Rectal smooth muscle tissue (tissue), 1 donor: ENCODE measurements around the gene WLS.

Experiments
- H3K27ac ChIP-seq: one replicate; pipeline ENCODE4 v1.7.0; 2013; ENCODE audit warnings: low read depth, low read length, inconsistent platforms
- H3K27me3 ChIP-seq: one replicate; pipeline ENCODE4 v1.7.0; 2013; ENCODE audit warnings: low read length; ENCODE audit not compliant: control insufficient read depth, insufficient read depth
- H3K36me3 ChIP-seq: one replicate; pipeline ENCODE4 v1.7.0; 2013; ENCODE audit warnings: low read length; ENCODE audit not compliant: control insufficient read depth, insufficient read depth
- H3K4me1 ChIP-seq: one replicate; pipeline ENCODE4 v1.7.0; 2013; ENCODE audit warnings: low read length; ENCODE audit not compliant: control insufficient read depth, insufficient read depth
- H3K4me3 ChIP-seq: one replicate; pipeline ENCODE4 v1.7.0; 2013; ENCODE audit warnings: low read length
- H3K9ac ChIP-seq: one replicate; pipeline ENCODE4 v1.7.0; 2013; ENCODE audit warnings: low read length

The WLS gene

DNA sequence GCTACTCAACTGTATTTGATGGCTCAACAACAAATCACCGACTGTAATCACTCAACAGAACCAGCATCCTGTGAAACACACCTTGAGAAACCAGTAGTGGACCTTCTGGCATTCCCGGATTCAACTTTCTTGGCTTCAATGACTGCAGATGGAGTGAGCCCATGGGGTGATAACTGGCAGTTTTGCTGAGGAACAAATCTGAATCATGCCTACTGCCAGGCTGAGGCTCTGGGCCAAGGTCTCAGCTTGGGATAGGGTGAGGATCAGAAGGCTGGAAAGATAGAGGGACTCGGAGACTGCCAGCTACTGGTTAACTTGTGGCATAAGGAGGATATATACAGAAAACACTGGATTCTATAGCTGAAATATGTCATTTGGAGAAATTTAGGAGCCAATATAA lies 118.4 kb downstream of the WLS start:
- H3K27ac ChIP-seq = no peak overlapping the region
- no peaks in the 10 kb centered on the region for H3K27me3 ChIP-seq
- H3K4me3 ChIP-seq = no peak overlapping the region
- no peak overlapping the region for H3K9ac ChIP-seq
- H3K36me3 ChIP-seq = no peaks in the 10 kb centered on the region
- H3K4me1 ChIP-seq = peaks cover 15% of the 10 kb centered on the region

- Histone ChIP-seq H3K27me3 (no peaks in the 10 kb centered on the region), H3K4me1 (peaks cover 15% of the 10 kb centered on the region), H3K27ac (no peak overlapping the region), H3K9ac (no peak overlapping the region), H3K36me3 (no peaks in the 10 kb centered on the region), H3K4me3 (no peak overlapping the region)
These were observed 119.5 kb downstream of the WLS start for GRCh38 chr1:68112835-68113243.

- H3K4me3 ChIP-seq = no peak overlapping the region
These were observed 120.5 kb downstream of the WLS start for GRCh38 chr1:68111519-68112436.

GRCh38 chr1:68107771-68108170 lies 124.6 kb downstream of the WLS start:
- Histone ChIP-seq H3K36me3 (no peaks in the 10 kb centered on the region), H3K27me3 (no peaks in the 10 kb centered on the region), H3K9ac (no peak overlapping the region), H3K4me3 (no peak overlapping the region), H3K4me1 (peaks cover 11% of the 10 kb centered on the region), H3K27ac (no peak overlapping the region)

More at GRCh38 chr1:68111519-68112436, 120.5 kb downstream of the WLS start:
- Histone ChIP-seq H3K27ac (no peak overlapping the region), H3K36me3 (no peaks in the 10 kb centered on the region), H3K4me1 (peaks cover 12% of the 10 kb centered on the region), H3K27me3 (no peaks in the 10 kb centered on the region), H3K9ac (no peak overlapping the region)

- Histone ChIP-seq H3K27me3 (no peaks in the 10 kb centered on the region), H3K27ac (no peak overlapping the region), H3K36me3 (no peaks in the 10 kb centered on the region)
These were observed 128.3 kb downstream of the WLS start for GRCh38 chr1:68103884-68104554.

GRCh38 chr1:68103011-68103545 lies 129.2 kb downstream of the WLS start:
- Histone ChIP-seq H3K9ac (no peak overlapping the region), H3K4me3 (no peak overlapping the region), H3K27me3 (no peaks in the 10 kb centered on the region), H3K27ac (no peak overlapping the region), H3K36me3 (no peaks in the 10 kb centered on the region), H3K4me1 (no peaks in the 10 kb centered on the region)

More at GRCh38 chr1:68103884-68104554, 128.3 kb downstream of the WLS start:
- H3K4me3 ChIP-seq = no peak overlapping the region
- H3K4me1 ChIP-seq = no peaks in the 10 kb centered on the region
- no peak overlapping the region for H3K9ac ChIP-seq

- Histone ChIP-seq H3K4me3 (no peak overlapping the region), H3K9ac (no peak overlapping the region), H3K27ac (no peak overlapping the region), H3K4me1 (no peaks in the 10 kb centered on the region), H3K27me3 (no peaks in the 10 kb centered on the region), H3K36me3 (no peaks in the 10 kb centered on the region)
These were observed 130.5 kb downstream of the WLS start for GRCh38 chr1:68101829-68102228.

DNA sequence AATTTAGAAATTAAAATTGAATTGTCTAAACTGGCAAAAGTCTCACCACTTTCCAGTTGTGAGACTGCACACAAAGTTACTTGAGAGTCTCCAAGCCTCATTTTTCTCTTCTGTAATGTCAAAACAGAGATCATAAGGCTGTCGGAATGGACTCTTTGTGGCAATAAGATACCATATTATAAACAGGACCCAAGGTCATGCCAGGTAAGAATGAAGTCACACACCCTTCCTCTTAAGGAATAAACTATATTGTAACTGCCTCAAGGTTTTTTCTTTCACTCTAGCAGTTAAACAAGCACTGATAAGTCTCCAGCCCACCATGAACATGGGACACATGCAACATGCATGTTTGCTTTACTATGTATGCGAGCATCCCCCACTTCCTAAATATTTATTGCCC lies 131.8 kb downstream of the WLS start:
- Histone ChIP-seq H3K27me3 (no peaks in the 10 kb centered on the region), H3K36me3 (no peaks in the 10 kb centered on the region), H3K4me1 (no peaks in the 10 kb centered on the region), H3K9ac (no peak overlapping the region), H3K27ac (no peak overlapping the region), H3K4me3 (no peak overlapping the region)

- no peak overlapping the region for H3K27ac ChIP-seq
- H3K9ac ChIP-seq = no peak overlapping the region
- no peaks in the 10 kb centered on the region for H3K4me1 ChIP-seq
- no peaks in the 10 kb centered on the region for H3K36me3 ChIP-seq
- H3K4me3 ChIP-seq = no peak overlapping the region
- H3K27me3 ChIP-seq = no peaks in the 10 kb centered on the region
These were observed 138.6 kb downstream of the WLS start for GRCh38 chr1:68093737-68094136.

- H3K27ac ChIP-seq = no peak overlapping the region
- no peaks in the 10 kb centered on the region for H3K4me1 ChIP-seq
- H3K9ac ChIP-seq = no peak overlapping the region
- no peaks in the 10 kb centered on the region for H3K36me3 ChIP-seq
- H3K4me3 ChIP-seq = no peak overlapping the region
- H3K27me3 ChIP-seq = no peaks in the 10 kb centered on the region
These were observed 145.1 kb downstream of the WLS start for GRCh38 chr1:68087184-68087583.

DNA sequence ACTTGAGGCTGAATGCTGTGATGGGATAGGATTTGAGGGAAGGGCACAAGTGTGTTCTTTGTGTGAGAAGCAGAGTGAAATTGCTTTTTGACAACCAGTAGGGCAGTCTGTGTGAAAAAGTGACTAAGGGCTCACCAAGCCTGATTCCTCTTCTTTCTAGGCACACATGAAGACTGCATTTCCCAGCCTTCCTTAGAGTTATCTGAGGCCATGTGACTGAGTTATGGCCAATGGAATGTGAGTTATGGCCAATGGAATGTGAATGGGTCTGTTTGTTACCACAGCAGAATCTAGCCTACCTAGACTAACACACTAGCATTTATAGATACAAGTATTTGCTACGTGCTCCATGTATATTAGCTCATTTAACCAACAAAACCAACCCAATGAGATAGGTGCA lies 146.6 kb downstream of the WLS start:
- no peak overlapping the region for H3K4me3 ChIP-seq

GRCh38 chr1:68083686-68084085 lies 148.6 kb downstream of the WLS start:
- Histone ChIP-seq H3K36me3 (no peaks in the 10 kb centered on the region), H3K4me3 (no peak overlapping the region), H3K27ac (no peak overlapping the region), H3K4me1 (no peaks in the 10 kb centered on the region), H3K9ac (no peak overlapping the region), H3K27me3 (no peaks in the 10 kb centered on the region)

More for the DNA sequence above, 146.6 kb downstream of the WLS start:
- no peaks in the 10 kb centered on the region for H3K4me1 ChIP-seq
- H3K27ac ChIP-seq = no peak overlapping the region
- H3K36me3 ChIP-seq = no peaks in the 10 kb centered on the region
- H3K27me3 ChIP-seq = no peaks in the 10 kb centered on the region
- H3K9ac ChIP-seq = no peak overlapping the region
